ENCODE results near the gene COPS3. TPM values are rescaled to one million over a fixed set of nuclear protein-coding genes. Genes with fewer than 3 reads are reported as not detected.

Gene COPS3
- total RNA-seq, 1 experiment from 2014 or later, result 113 TPM

DNA sequence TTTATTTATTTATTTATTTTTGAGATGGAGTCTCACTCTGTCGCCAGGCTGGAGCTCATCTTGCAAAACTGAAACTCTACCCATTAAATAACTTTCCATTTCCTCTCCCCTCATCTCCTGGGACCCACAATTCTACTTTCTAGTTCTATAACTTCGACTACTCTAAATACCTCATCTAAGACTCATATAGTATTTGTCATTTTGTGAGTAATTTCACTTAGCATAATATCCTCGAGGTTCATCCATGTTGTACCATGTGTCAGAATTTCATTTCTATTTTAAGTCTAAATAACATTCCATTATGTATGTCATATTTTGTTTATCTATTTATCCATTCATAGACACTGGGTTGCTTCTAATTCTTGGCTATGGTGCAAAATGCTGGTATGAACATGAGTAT lies 17.1 kb upstream of the COPS3 start:
- H3K56ac ChIP-seq (ENCODE audit: insufficient read length, low read depth, low read length), result no peak overlapping the region
- no peak overlapping the region for H3K4me3 Mint-ChIP-seq
- H3K4me1 ChIP-seq (ENCODE audit: insufficient read depth, low read length), result no peaks in the 10 kb centered on the region
- WGBS (ENCODE audit: extremely low coverage, insufficient read length, low lambda C conversion rate), result no CpG with 5 or more reads among the region's 3 CpGs
- no peak overlapping the region for H2BK12ac ChIP-seq (ENCODE audit: insufficient read length, low read depth, low read length)
- no peak overlapping the region for H3T11ph ChIP-seq (ENCODE audit: low read length)
- H3K27me3 Mint-ChIP-seq (ENCODE audit: low read depth), result no peaks in the 10 kb centered on the region
- H2BK15ac ChIP-seq (ENCODE audit: low read depth, low read length), result no peak overlapping the region
- no peak overlapping the region for H4K91ac ChIP-seq (ENCODE audit: insufficient read length, low read depth, low read length)
- H3K4me2 ChIP-seq (ENCODE audit: insufficient read depth, insufficient read length, low read length), result no peak overlapping the region
- DNase-seq, result no peak
- no peak overlapping the region for H3K14ac ChIP-seq (ENCODE audit: insufficient read depth, low read length)
- no peaks in the 10 kb centered on the region for H3K27me3 ChIP-seq (ENCODE audit: insufficient read depth, low read length)
- no peaks in the 10 kb centered on the region for H3K79me1 ChIP-seq (ENCODE audit: insufficient read depth, low read depth, low read length, poor library complexity, severe bottlenecking)
- H3K9me3 ChIP-seq (ENCODE audit: control insufficient read depth, low read depth, low read length), result no peaks in the 10 kb centered on the region
- no peak overlapping the region for H2BK20ac ChIP-seq (ENCODE audit: low read depth, low read length, poor library complexity, severe bottlenecking)
- no peak overlapping the region for H3K9ac ChIP-seq (ENCODE audit: extremely low read depth, insufficient read length, low read length)
- no peak overlapping the region for H2BK120ac ChIP-seq (ENCODE audit: low read depth, low read length, poor library complexity, severe bottlenecking)
- H4K20me1 ChIP-seq (ENCODE audit: control insufficient read depth, insufficient read depth, insufficient read length), result no peaks in the 10 kb centered on the region
- TF ChIP-seq, protein P1, sequence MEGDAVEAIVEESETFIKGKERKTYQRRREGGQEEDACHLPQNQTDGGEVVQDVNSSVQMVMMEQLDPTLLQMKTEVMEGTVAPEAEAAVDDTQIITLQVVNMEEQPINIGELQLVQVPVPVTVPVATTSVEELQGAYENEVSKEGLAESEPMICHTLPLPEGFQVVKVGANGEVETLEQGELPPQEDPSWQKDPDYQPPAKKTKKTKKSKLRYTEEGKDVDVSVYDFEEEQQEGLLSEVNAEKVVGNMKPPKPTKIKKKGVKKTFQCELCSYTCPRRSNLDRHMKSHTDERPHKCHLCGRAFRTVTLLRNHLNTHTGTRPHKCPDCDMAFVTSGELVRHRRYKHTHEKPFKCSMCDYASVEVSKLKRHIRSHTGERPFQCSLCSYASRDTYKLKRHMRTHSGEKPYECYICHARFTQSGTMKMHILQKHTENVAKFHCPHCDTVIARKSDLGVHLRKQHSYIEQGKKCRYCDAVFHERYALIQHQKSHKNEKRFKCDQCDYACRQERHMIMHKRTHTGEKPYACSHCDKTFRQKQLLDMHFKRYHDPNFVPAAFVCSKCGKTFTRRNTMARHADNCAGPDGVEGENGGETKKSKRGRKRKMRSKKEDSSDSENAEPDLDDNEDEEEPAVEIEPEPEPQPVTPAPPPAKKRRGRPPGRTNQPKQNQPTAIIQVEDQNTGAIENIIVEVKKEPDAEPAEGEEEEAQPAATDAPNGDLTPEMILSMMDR (conservative IDR thresholded peaks at IDR 0.05), result no peak
- no peak overlapping the region for H3K18ac ChIP-seq (ENCODE audit: insufficient read length, low read depth, low read length)
- no peak overlapping the region for H2AK5ac ChIP-seq (ENCODE audit: insufficient read length, low read length)
- H4K5ac ChIP-seq (ENCODE audit: insufficient read length, low read depth, low read length), result no peak overlapping the region
- H4K8ac ChIP-seq (replicated peaks; ENCODE audit: insufficient read length, low read depth, low read length), result no peak overlapping the region
- no peak overlapping the region for H3K27ac Mint-ChIP-seq
- H2AFZ ChIP-seq (ENCODE audit: low read length), result no peak overlapping the region
- H3K4me1 Mint-ChIP-seq, result peaks cover 11 to 21% of the 10 kb centered on the region in 2 experiments
- H3K23ac ChIP-seq (ENCODE audit: insufficient read length, low read depth, low read length), result no peak overlapping the region
- H3K36me3 Mint-ChIP-seq (ENCODE audit: insufficient read depth in 1 of 3, low read depth in 3 of 3), result no peaks in the 10 kb centered on the region
- H3K79me2 ChIP-seq (ENCODE audit: insufficient read depth, low read length), result no peaks in the 10 kb centered on the region
- no peaks in the 10 kb centered on the region for H3K9me3 Mint-ChIP-seq
- no peaks in the 10 kb centered on the region for H3K23me2 ChIP-seq (ENCODE audit: insufficient read length, low read depth, low read length, poor library complexity, severe bottlenecking)
- H2BK5ac ChIP-seq (ENCODE audit: insufficient read length, low read length), result no peak overlapping the region
- H3K27ac ChIP-seq (ENCODE audit: insufficient read length, low read depth, low read length), result no peak overlapping the region
- no peak overlapping the region for H3K4ac ChIP-seq (ENCODE audit: low read depth, low read length)
